Thymus (tissue), 11 donors: ENCODE data around the gene ETAA1. TPM values are rescaled to one million over a fixed set of nuclear protein-coding genes. Genes with fewer than 3 reads are reported as not detected.

Experiments used
- DNase-seq, 9 donors: peaks; one replicate each; pipeline ENCODE4 v3.0.0-alpha.2; 2013; ENCODE audit warnings: low spot score in 9 of 9, low read depth in 6 of 9, missing footprints in 1 of 9
- H3K27ac ChIP-seq, 2 donors: one replicate each; pipeline ENCODE4 v1.5.1; 2013; ENCODE audit warnings: control low read depth in 1 of 2, low read depth in 1 of 2, low read length in 1 of 2, mild to moderate bottlenecking in 1 of 2, moderate library complexity in 1 of 2
- H3K27me3 ChIP-seq, 2 donors: one replicate each; pipeline ENCODE4 v1.5.1; 2013; ENCODE audit warnings: low read length in 1 of 2; ENCODE audit not compliant: control insufficient read depth in 2 of 2, insufficient read depth in 1 of 2
- H3K36me3 ChIP-seq, 2 donors: one replicate each; pipeline ENCODE4 v1.5.1; 2013; ENCODE audit warnings: low read length in 1 of 2, mild to moderate bottlenecking in 1 of 2, moderate library complexity in 1 of 2; ENCODE audit not compliant: control insufficient read depth in 2 of 2, insufficient read depth in 2 of 2
- H3K4me1 ChIP-seq, 2 donors: one replicate each; pipeline ENCODE4 v1.5.1; 2013; ENCODE audit warnings: low read length in 2 of 2; ENCODE audit not compliant: control insufficient read depth in 2 of 2, insufficient read depth in 2 of 2
- H3K4me3 ChIP-seq, 2 donors: one replicate each; pipeline ENCODE4 v1.5.1; 2013; ENCODE audit warnings: low read length in 2 of 2, control low read depth in 1 of 2, mild to moderate bottlenecking in 1 of 2
- H3K9me3 ChIP-seq, 2 donors: one replicate each; pipeline ENCODE4 v1.5.1; 2013; ENCODE audit warnings: low read length in 1 of 2, mild to moderate bottlenecking in 1 of 2; ENCODE audit not compliant: control insufficient read depth in 2 of 2, insufficient read depth in 1 of 2
- WGBS: extraction: QIAGEN DNeasy Blood & Tissue Kit; methylation state at CpG from one replicate; pipeline ENCODE4 v1.1.7; 2013; 5-methylcytosine and 5-hydroxymethylcytosine counted together
- polyA plus RNA-seq: library from polyadenylated mRNA; stranded (reverse); fragments of 200-250 nt; gene quantifications from one replicate; pipeline ENCODE4 v1.2.3, GENCODE V29; 2013
- total RNA-seq: library from RNA; stranded (reverse); fragments of 120-200 nt; gene quantifications from one replicate; pipeline ENCODE4 v1.2.4, GENCODE V29; 2013
- donor health status: healthy.

The ETAA1 gene
- total and polyA plus RNA-seq, 2 donors, result 19.3 to 19.8 TPM

DNA sequence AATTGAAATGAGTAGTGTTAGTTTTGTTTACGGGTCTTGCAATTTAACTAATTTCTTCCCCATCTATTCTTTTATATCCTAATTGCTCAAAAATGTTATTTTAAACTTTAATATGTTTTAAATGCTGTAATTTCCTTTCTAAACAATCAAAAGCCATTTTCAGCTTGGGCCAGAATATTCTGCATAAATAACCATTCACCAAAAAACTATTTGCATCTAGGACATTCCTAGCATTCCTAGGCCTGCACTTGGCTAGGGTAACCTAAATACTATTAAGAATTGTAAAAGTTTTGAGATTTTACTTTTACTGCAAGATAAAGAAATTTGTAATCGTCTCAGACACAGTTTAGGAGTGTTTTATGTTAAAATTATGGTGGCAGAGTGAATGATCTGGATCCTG lies 7.8 kb upstream of the ETAA1 start:
- Histone ChIP-seq H3K4me1 (no peaks in the 10 kb centered on the region), H3K4me3 (no peak overlapping the region), H3K9me3 (no peaks in the 10 kb centered on the region), H3K27me3 (no peaks in the 10 kb centered on the region), H3K36me3 (no peaks in the 10 kb centered on the region), H3K27ac (no peak overlapping the region)
- 94% methylated on average over 2 of the region's 2 CpGs for WGBS
- DNase-seq, result no peak

DNA sequence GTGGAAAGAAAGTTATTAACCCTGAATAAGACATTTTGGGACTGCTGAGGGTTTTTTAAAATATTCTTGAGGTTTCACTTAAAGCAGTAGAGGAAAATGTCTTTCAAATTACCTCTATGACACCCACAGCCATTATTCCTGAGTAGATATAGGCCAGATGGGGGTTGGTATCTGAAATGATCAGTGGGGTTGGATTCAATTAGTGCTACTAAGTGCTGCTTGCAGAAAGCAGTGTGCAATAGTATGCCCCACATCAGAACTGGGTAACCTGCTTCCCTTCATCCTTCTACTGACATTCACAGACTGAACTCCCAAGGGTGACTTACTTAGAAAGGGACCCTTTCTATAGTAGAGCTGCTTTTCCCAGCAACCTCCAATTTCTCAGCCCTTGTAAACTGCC lies 7.3 kb upstream of the ETAA1 start:
- no peak overlapping the region for H3K4me3 ChIP-seq
- H3K4me1 ChIP-seq, result no peaks in the 10 kb centered on the region
- H3K36me3 ChIP-seq, result no peaks in the 10 kb centered on the region
- H3K9me3 ChIP-seq, result no peaks in the 10 kb centered on the region
- DNase-seq, result no peak
- H3K27ac ChIP-seq, result no peak overlapping the region
- H3K27me3 ChIP-seq, result no peaks in the 10 kb centered on the region

DNA sequence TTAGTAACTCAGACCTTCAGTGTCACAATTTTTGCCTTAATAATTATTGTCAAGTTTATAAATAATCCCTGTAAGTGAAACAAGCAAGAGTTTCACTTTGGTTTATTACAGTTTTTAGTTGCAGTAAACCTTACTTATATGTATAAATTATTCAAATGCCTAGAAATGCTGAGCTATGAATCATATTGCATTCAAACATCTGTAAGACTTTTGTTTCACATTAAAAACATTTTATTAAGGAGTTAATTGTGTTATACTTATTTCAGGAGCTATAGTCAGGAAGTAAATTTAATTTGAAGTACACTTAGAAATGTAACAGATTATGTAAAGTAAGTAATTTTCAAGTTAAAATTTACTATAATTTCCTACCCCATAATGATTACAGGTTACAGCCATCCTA lies 3.9 kb upstream of the ETAA1 start:
- Histone ChIP-seq H3K9me3 (no peaks in the 10 kb centered on the region), H3K27me3 (no peaks in the 10 kb centered on the region), H3K27ac (no peak overlapping the region), H3K4me1 (no peaks in the 10 kb centered on the region), H3K36me3 (no peaks in the 10 kb centered on the region), H3K4me3 (no peak overlapping the region)
- no peak for DNase-seq

DNA sequence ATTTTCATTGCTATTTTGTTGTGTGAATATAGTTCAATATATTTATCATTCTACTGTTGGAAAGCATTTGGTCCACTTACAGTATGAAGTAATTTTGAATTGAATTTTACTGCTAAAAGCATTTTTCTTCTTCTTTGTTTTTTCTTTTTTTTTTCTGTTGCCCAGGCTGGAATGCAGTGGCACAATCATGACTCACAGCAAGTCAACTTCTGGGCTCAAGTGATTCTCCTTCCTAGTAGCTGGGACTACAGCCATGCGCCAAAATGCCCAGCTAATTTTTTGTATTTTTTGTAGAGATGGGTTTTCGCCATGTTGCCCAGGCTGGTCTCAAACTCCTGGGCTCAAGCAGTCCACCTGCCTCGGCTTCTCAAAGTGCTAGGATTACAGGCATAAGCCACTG lies 2.4 kb upstream of the ETAA1 start:
- WGBS, result 98% methylated on average over 3 of the region's 3 CpGs
- Histone ChIP-seq H3K36me3 (no peaks in the 10 kb centered on the region), H3K4me3 (no peak overlapping the region)

DNA sequence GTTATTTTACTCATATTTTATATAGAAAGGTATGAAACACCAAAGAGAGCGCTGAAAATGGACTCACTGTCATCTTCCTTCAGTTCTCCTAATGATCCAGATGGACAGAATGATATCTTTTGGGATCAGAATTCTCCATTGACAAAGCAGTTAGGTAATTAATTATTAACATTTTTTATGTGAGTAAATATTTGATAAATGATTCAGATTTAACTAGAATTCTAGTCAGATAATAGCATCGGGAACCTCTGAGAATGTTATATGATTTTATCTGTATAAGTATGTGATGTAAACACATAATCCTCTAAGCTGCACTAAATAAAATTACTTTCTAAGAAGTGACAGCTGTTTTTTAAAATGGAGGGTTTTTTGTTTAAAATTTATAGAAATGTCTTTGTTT lies 2.0 kb downstream of the ETAA1 start:
- 98% methylated on average over 2 of the region's 2 CpGs for WGBS
- no peak for DNase-seq
- H3K9me3 ChIP-seq, result no peaks in the 10 kb centered on the region
- peaks cover 0 to 11% of the 10 kb centered on the region in 2 donors for H3K36me3 ChIP-seq
- H3K27ac ChIP-seq, result no peak overlapping the region
- H3K27me3 ChIP-seq, result no peaks in the 10 kb centered on the region
- H3K4me3 ChIP-seq, result no peak overlapping the region
- H3K4me1 ChIP-seq, result no peaks in the 10 kb centered on the region

More for the DNA sequence above, 2.4 kb upstream of the ETAA1 start:
- Histone ChIP-seq H3K27me3 (no peaks in the 10 kb centered on the region), H3K4me1 (no peaks in the 10 kb centered on the region), H3K9me3 (no peaks in the 10 kb centered on the region), H3K27ac (no peak overlapping the region)
- no peak for DNase-seq

DNA sequence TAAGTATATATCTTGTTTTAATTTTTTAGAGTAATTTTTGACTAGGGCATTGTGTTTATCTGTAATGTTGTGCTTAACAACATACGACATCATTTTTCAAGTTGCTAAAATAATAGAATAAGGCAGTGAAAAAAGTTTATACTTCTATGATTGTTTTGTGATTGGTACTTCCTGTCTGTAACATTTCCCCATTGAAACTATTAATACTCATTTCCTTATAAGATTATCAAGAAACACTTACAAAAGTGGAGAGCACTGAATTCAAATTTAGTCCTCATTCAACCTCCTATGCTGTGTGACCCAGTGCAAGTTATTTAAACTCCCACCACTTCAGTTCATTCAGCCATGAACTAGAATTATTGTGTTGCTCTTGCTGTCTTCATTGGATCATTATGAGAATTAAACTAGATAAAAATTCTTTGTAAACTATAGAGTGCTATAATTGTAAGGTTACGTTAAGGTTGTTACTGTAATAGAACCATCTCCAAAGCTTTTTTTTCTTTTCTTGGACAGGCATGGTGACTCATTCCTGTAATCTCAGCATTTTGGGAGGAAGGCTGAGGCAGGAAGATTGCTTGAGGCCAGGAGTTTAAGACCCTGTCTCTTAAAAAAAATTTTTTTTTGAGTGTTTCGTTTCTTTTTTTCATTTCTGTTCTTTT lies 2.8 kb downstream of the ETAA1 start:
- H3K4me3 ChIP-seq, result no peak overlapping the region
- 65% methylated on average over 3 of the region's 3 CpGs for WGBS
- DNase-seq, result no peak

DNA sequence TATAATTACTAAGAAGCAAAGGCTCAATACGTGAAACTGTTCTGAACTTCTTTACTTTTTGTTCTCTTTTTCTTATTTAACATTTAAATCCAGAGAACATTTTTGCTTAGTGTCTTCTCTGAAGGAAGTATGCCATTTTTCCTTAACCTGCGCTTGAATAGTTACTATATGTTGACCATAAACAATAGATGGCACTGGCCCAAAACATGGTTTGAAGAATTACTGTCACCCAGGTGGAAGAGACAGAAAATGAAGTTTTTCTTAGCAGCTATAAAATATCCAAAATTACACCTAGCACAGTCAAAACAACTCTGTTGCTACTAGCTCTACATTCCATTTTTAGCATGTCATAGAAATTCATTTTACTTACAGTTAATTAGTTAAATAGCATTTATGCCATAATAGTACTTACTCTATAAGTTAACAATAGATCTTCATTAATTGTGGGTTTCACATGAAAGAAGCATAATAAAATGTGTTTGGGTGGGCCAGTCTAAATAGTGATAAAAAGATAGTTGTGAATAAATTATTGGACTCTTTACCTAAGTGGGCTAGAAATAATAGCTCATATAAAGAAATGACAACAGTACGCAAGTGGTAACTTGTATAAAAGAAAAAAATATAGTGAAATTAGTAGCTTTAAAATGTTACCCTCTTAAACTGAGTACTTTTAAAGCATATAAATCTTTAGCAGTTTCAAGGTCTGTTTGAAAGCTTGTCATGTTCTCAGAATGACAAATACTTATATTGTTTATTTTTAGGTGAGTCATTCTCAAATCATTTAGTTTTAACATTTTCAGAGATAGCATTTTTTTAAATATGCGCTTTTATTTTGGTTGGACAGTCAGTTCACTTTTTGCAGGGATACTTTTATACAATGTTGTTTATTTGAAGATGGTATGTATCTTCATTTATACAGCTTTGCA lies 3.7 kb downstream of the ETAA1 start:
- Histone ChIP-seq H3K9me3 (no peaks in the 10 kb centered on the region), H3K27ac (no peak overlapping the region), H3K4me1 (no peaks in the 10 kb centered on the region), H3K4me3 (no peak overlapping the region), H3K27me3 (no peaks in the 10 kb centered on the region), H3K36me3 (peaks cover 0 to 14% of the 10 kb centered on the region in 2 donors)
- no peak for DNase-seq
- WGBS, result 96% methylated on average over 4 of the region's 4 CpGs

More for the DNA sequence above, 2.8 kb downstream of the ETAA1 start:
- Histone ChIP-seq H3K27ac (no peak overlapping the region), H3K9me3 (no peaks in the 10 kb centered on the region), H3K27me3 (no peaks in the 10 kb centered on the region), H3K36me3 (peaks cover 0 to 14% of the 10 kb centered on the region in 2 donors), H3K4me1 (no peaks in the 10 kb centered on the region)

DNA sequence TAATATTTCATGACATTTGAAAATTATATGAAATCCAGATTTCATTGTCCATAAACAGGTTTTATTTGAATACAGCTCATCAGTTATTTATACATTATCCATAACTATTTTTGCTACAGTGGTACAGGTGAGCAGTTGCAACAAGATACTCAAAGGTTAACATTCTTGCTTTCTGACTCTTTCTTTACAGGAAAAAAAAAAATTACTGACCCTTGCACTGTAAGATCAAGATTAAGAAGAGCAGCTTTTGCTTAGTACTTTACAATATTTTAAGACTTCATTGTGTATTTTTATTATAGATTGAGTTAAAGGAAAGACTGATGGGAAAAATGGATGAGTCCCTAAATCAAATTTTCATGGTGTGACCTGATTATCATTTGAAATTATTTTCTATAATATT lies 11.2 kb downstream of the ETAA1 start:
- no peak overlapping the region for H3K27ac ChIP-seq
- no peak overlapping the region for H3K4me3 ChIP-seq
- peaks cover 0 to 9% of the 10 kb centered on the region in 2 donors for H3K36me3 ChIP-seq
- no peak for DNase-seq
- H3K9me3 ChIP-seq, result no peaks in the 10 kb centered on the region
- H3K4me1 ChIP-seq, result no peaks in the 10 kb centered on the region
- no peaks in the 10 kb centered on the region for H3K27me3 ChIP-seq

DNA sequence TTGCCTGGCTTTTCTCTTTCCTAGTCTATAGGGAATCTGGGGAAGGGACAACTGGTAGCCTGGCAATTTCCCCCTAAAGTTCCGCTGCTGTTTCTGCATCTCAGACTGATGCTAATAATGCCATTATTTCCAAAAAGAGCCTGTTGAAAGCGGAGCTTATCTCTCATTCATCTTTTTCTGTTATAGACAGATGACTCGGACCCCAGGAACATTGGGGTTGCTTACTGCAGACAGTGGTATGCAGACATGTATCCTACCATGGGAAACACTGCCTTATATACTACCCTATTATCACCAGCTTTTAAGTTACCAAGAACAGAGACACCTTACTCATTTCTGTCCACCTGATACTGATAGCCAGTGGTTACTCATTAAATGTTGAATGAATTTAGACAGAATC lies 15.3 kb downstream of the ETAA1 start:
- Histone ChIP-seq H3K27ac (no peak overlapping the region), H3K36me3 (no peaks in the 10 kb centered on the region), H3K9me3 (no peaks in the 10 kb centered on the region), H3K4me3 (no peak overlapping the region), H3K27me3 (no peaks in the 10 kb centered on the region), H3K4me1 (no peaks in the 10 kb centered on the region)
- WGBS, result 99% methylated on average over 3 of the region's 3 CpGs
- no peak for DNase-seq
